Stimulated activated CD4-positive, alpha-beta T cell treated with anti-CD3 and anti-CD28 coated beads, Interleukin-12 subunit alpha, Interleukin-12 subunit beta, amount 100 ng/mL, for 48 hours (primary cell): ENCODE results near the gene NALCN.
A peak's percentile ranks its signal among the peaks of the same experiment; 100 is the strongest.

ENCODE experiments used
- DNase-seq, 3 donors: peaks; one replicate each; pipeline ENCODE4 v3.0.0-alpha.2; 2020; ENCODE audit warnings: low read depth in 2 of 3, low spot score in 1 of 3

The NALCN gene

GRCh38 chr13:101291206-101291605, 125.1 kb downstream of the NALCN start:
- DNase-seq = no peak

GRCh38 chr13:101289764-101290163, 126.5 kb downstream of the NALCN start:
- DNase-seq = no peak

GRCh38 chr13:101283782-101284181, 132.5 kb downstream of the NALCN start:
- no peak for DNase-seq

GRCh38 chr13:101272886-101273285, 143.4 kb downstream of the NALCN start:
- DNase-seq = no peak

- DNase-seq = no peak
Measured at GRCh38 chr13:101271681-101272245, 144.5 kb downstream of the NALCN start.

- no peak for DNase-seq
Measured at GRCh38 chr13:101267656-101268055, 148.7 kb downstream of the NALCN start.

- no peak for DNase-seq
Measured at GRCh38 chr13:101265934-101266333, 150.4 kb downstream of the NALCN start.

- DNase-seq = no peak
Measured at GRCh38 chr13:101264931-101265330, 151.4 kb downstream of the NALCN start.

- DNase-seq = no peak
Measured at GRCh38 chr13:101262306-101262705, 154.0 kb downstream of the NALCN start.

GRCh38 chr13:101258509-101258908, 157.8 kb downstream of the NALCN start:
- DNase-seq = no peak

- peak; percentile 30 to 46 (median 40) for DNase-seq
Measured at GRCh38 chr13:101258071-101258470, 158.2 kb downstream of the NALCN start.

- no peak for DNase-seq
Measured at GRCh38 chr13:101248739-101249514, 167.4 kb downstream of the NALCN start.

- DNase-seq = no peak
Measured at GRCh38 chr13:101242720-101243119, 173.6 kb downstream of the NALCN start.

GRCh38 chr13:101238555-101238954, 177.8 kb downstream of the NALCN start:
- DNase-seq = no peak

GRCh38 chr13:101231751-101232428, 184.4 kb downstream of the NALCN start:
- no peak for DNase-seq

- no peak for DNase-seq
Measured at GRCh38 chr13:101230271-101230890, 185.9 kb downstream of the NALCN start.

- DNase-seq = no peak
Measured at GRCh38 chr13:101219609-101220265, 196.6 kb downstream of the NALCN start.

- DNase-seq = no peak
Measured at GRCh38 chr13:101218484-101218883, 197.8 kb downstream of the NALCN start.

- no peak for DNase-seq
Measured at GRCh38 chr13:101217086-101217485, 199.2 kb downstream of the NALCN start.

GRCh38 chr13:101211261-101211660, 205.0 kb downstream of the NALCN start:
- DNase-seq = no peak

- DNase-seq = no peak
Measured at GRCh38 chr13:101210774-101211173, 205.5 kb downstream of the NALCN start.
